MM.1S (cell line): Measurements from ENCODE around the gene VWA5B2.
A peak's percentile ranks its signal among the peaks of the same experiment; 100 is the strongest.
"Not testable (repeated sequence)": the region's sequence is repeated elsewhere in the genome, so short reads cannot be mapped to it uniquely, and the experiment has no call there.

ENCODE experiments used
- DNase-seq: peaks from one replicate; pipeline ENCODE4 v3.0.0-alpha.2; 2015
- H2AFZ ChIP-seq: fragments of 300-600 bp; sonication (generic); 2 replicates; pipeline ENCODE4 v1.6.0; 2016; ENCODE audit warnings: antibody characterized with exemption, low read length
- H3F3A ChIP-seq: fragments of 300-600 bp; sonication (generic); 2 replicates; pipeline ENCODE4 v1.6.1; 2016; ENCODE audit warnings: mild to moderate bottlenecking, antibody characterized with exemption, low read length, moderate library complexity, mixed read lengths; ENCODE audit not compliant: insufficient read depth
- H3K27ac ChIP-seq: fragments of 300-600 bp; sonication (generic); 2 replicates; pipeline ENCODE4 v1.5.1; 2016; ENCODE audit warnings: mild to moderate bottlenecking, low read length
- H3K27me3 ChIP-seq: fragments of 300-600 bp; sonication (generic); replicated peaks from 2 replicates; pipeline ENCODE4 v1.6.0; 2016; ENCODE audit warnings: low read length; ENCODE audit not compliant: insufficient read depth
- H3K36me3 ChIP-seq: fragments of 300-600 bp; sonication (generic); replicated peaks from 2 replicates; pipeline ENCODE4 v1.6.1; 2016; ENCODE audit warnings: mild to moderate bottlenecking, low read length, mixed read lengths; ENCODE audit not compliant: insufficient read depth
- H3K4me1 ChIP-seq: fragments of 300-600 bp; sonication (generic); 2 replicates; pipeline ENCODE4 v1.6.1; 2016; ENCODE audit warnings: low read length, mixed read lengths
- H3K4me2 ChIP-seq: fragments of 300-600 bp; sonication (generic); 2 replicates; pipeline ENCODE4 v1.6.0; 2016; ENCODE audit warnings: low read depth, low read length
- H3K4me3 ChIP-seq: fragments of 300-600 bp; sonication (generic); 2 replicates; pipeline ENCODE4 v1.5.1; 2016; ENCODE audit warnings: low read length, mixed read lengths
- H3K79me2 ChIP-seq: fragments of 300-600 bp; sonication (generic); 2 replicates; pipeline ENCODE4 v1.6.1; 2016; ENCODE audit warnings: mixed run types, low read length, mixed read lengths
- H3K9ac ChIP-seq: fragments of 300-600 bp; sonication (generic); 2 replicates; pipeline ENCODE4 v1.6.1; 2016; ENCODE audit warnings: low read length, mixed read lengths
- H3K9me2 ChIP-seq: fragments of 300-600 bp; sonication (generic); replicated peaks from 2 replicates; pipeline ENCODE4 v1.6.1; 2016; ENCODE audit warnings: mild to moderate bottlenecking, low read length, mixed read lengths; ENCODE audit not compliant: insufficient read depth
- H3K9me3 ChIP-seq: fragments of 300-600 bp; sonication (generic); replicated peaks from 2 replicates; pipeline ENCODE4 v1.6.1; 2016; ENCODE audit warnings: mild to moderate bottlenecking, low read length, mixed read lengths; ENCODE audit not compliant: insufficient read depth
- H4K20me1 ChIP-seq: fragments of 300-600 bp; sonication (generic); 2 replicates; pipeline ENCODE4 v1.6.1; 2016; ENCODE audit warnings: mild to moderate bottlenecking, low read length, moderate library complexity, mixed read lengths; ENCODE audit not compliant: insufficient read depth
- CTCF ChIP-seq: fragments of 300-600 bp; sonication (generic); IDR thresholded peaks from 2 replicates; pipeline ENCODE4 v1.5.1; 2016; ENCODE audit warnings: antibody characterized with exemption, low read length, mixed read lengths
- EZH2 ChIP-seq: fragments of 300-600 bp; sonication (generic); optimal IDR thresholded peaks from 2 replicates; pipeline ENCODE3; 2017; ENCODE audit warnings: low read depth, mild to moderate bottlenecking, antibody characterized with exemption, low read length, mixed read lengths
- EZH2phosphoT487 ChIP-seq: fragments of 300-600 bp; sonication (generic); IDR thresholded peaks from 2 replicates; pipeline ENCODE4 v1.6.1; 2018; ENCODE audit warnings: antibody characterized with exemption, low read length

The VWA5B2 gene

DNA sequence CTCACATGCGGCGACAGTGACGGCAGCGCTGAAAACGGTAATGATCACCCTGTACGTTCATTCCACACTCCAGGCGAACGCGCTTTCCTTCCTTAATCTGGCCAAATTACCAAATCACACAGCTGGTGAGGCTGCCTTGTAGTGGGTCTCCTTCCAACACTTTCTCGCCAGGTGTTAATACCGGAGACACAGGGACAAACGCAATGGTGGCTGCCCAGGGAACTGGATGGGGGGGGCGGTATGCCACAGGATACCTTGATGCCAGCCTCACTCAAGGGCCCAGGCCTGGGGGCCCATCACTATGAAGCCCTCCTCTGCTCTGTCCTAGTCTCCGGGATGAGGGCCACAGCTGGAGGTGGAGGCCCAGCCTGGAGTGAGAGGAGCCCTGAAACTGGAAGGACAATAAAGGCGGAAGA is 33.4 kb downstream of the VWA5B2 start:
- Histone ChIP-seq H3K4me2 (peak overlapping the region; percentile 94; the same call in 1 of the 2 replicates), H3K79me2 (no peaks in the 10 kb centered on the region), H3K9ac (no peak overlapping the region), H3K9me3 (no peaks in the 10 kb centered on the region), H4K20me1 (peaks cover 7% of the 10 kb centered on the region), H3K4me1 (peaks cover 10% of the 10 kb centered on the region), H3K4me3 (no peak overlapping the region), H2AFZ (no peak overlapping the region), H3K27me3 (peaks cover 30% of the 10 kb centered on the region), H3K27ac (no peak overlapping the region), H3F3A (peaks cover 7% of the 10 kb centered on the region), H3K9me2 (no peaks in the 10 kb centered on the region), H3K36me3 (no peaks in the 10 kb centered on the region)
- DNase-seq: no peak
- TF ChIP-seq EZH2: no peak
- TF ChIP-seq CTCF: no peak
- TF ChIP-seq EZH2phosphoT487: no peak

DNA sequence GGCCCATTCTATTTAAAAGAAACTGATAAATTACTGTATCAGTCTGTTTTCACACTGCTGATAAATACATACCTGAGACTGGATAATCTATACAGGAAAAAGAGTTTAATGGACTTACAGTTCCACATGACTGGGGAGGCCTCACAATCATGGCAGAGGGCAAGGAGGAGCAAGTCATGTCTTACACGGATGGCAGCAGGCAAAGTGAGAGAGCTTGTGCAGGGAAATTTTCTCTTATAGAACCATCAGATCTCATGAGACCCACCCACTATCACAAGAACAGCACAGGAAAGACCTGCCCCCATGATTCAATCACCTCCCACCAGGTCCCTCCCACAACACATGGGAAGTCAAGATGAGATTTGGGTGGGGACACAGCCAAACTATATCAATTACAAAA is 37.9 kb downstream of the VWA5B2 start:
- not testable (repeated sequence) for H3K27ac ChIP-seq, H3K9me3 ChIP-seq, H3K36me3 ChIP-seq, H3K9me2 ChIP-seq, H2AFZ ChIP-seq, H3K79me2 ChIP-seq, H3K4me2 ChIP-seq, DNase-seq, H3K4me1 ChIP-seq, H4K20me1 ChIP-seq, H3K4me3 ChIP-seq, H3K9ac ChIP-seq, H3F3A ChIP-seq
- peaks cover 17% of the 10 kb centered on the region for H3K27me3 ChIP-seq

DNA sequence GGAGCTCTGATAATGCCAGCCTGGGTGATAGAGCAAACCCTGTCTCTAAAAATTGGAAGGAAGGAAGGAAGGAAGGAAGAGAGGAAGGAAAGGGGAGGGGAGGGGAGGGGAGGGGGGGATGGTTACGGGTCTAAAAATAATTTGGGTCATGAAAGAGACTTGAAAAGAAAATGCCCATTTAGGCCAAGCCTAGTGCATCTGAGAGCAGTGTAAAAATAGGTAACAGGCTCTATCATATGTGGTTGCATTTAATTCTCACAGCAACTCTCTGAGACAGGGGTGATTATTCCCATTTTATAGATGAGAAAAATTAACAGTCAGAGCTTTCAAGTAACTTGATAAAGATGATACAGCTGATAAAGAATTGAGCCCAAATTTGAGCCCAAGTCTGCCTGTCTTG is 42.9 kb downstream of the VWA5B2 start:
- H3K4me3 ChIP-seq: no peak overlapping the region
- no peak overlapping the region for H3K27ac ChIP-seq
- no peaks in the 10 kb centered on the region for H4K20me1 ChIP-seq
- H3K36me3 ChIP-seq: no peaks in the 10 kb centered on the region
- no peaks in the 10 kb centered on the region for H3K9me2 ChIP-seq
- H3K9ac ChIP-seq: no peak overlapping the region
- no peaks in the 10 kb centered on the region for H3F3A ChIP-seq
- H3K4me1 ChIP-seq: no peaks in the 10 kb centered on the region
- no peak overlapping the region for H2AFZ ChIP-seq
- H3K4me2 ChIP-seq: no peak overlapping the region
- no peak for TF ChIP-seq EZH2
- TF ChIP-seq EZH2phosphoT487: no peak
- TF ChIP-seq CTCF: no peak
- peaks cover 25% of the 10 kb centered on the region for H3K27me3 ChIP-seq
- no peaks in the 10 kb centered on the region for H3K9me3 ChIP-seq
- H3K79me2 ChIP-seq: no peaks in the 10 kb centered on the region
- DNase-seq: no peak

GRCh38 chr3:184275381-184275701 is 46.0 kb downstream of the VWA5B2 start:
- Histone ChIP-seq H3K4me1 (no peaks in the 10 kb centered on the region), H3K9me2 (no peaks in the 10 kb centered on the region), H4K20me1 (no peaks in the 10 kb centered on the region), H3F3A (no peaks in the 10 kb centered on the region), H3K27ac (no peak overlapping the region), H3K27me3 (peaks cover 46% of the 10 kb centered on the region), H3K9me3 (no peaks in the 10 kb centered on the region), H3K36me3 (no peaks in the 10 kb centered on the region), H3K4me3 (no peak overlapping the region), H2AFZ (no peak overlapping the region), H3K9ac (no peak overlapping the region), H3K79me2 (no peaks in the 10 kb centered on the region), H3K4me2 (no peak overlapping the region)
- peak; percentile 46 for TF ChIP-seq EZH2
- TF ChIP-seq CTCF: no peak
- no peak for TF ChIP-seq EZH2phosphoT487
- no peak for DNase-seq
